NCI-H510A treated with DMSO at 0.1 percent for 48 hours (cell line): Measurements from ENCODE around the gene ATP6V1B1.

Experiments used
- DNase-seq: peaks from one replicate; lab custom pipeline; 2025; lab: John Stamatoyannopoulos, UW

Gene ATP6V1B1

GRCh38 chr2:70901227-70902066 lies 34.3 kb upstream of the ATP6V1B1 start:
- peak; percentile 50 for DNase-seq

GRCh38 chr2:70902067-70902442 lies 33.6 kb upstream of the ATP6V1B1 start:
- DNase-seq: no peak

- no peak for DNase-seq
Measured at GRCh38 chr2:70902579-70902978, 33.1 kb upstream of the ATP6V1B1 start.

GRCh38 chr2:70903171-70903570 lies 32.5 kb upstream of the ATP6V1B1 start:
- no peak for DNase-seq

GRCh38 chr2:70903641-70904340 lies 31.9 kb upstream of the ATP6V1B1 start:
- no peak for DNase-seq

- DNase-seq: no peak
Measured at GRCh38 chr2:70904371-70905216, 31.1 kb upstream of the ATP6V1B1 start.

- no peak for DNase-seq
Measured at GRCh38 chr2:70905443-70906421, 30.0 kb upstream of the ATP6V1B1 start.

- DNase-seq: no peak
Measured at GRCh38 chr2:70906439-70907005, 29.2 kb upstream of the ATP6V1B1 start.

- no peak for DNase-seq
Measured at GRCh38 chr2:70907130-70908057, 28.3 kb upstream of the ATP6V1B1 start.

- no peak for DNase-seq
Measured at GRCh38 chr2:70916291-70916690, 19.4 kb upstream of the ATP6V1B1 start.

GRCh38 chr2:70918016-70918415 lies 17.7 kb upstream of the ATP6V1B1 start:
- no peak for DNase-seq

- peak; percentile 85 for DNase-seq
Measured at GRCh38 chr2:70919672-70920366, 15.9 kb upstream of the ATP6V1B1 start.

GRCh38 chr2:70920367-70920715 lies 15.4 kb upstream of the ATP6V1B1 start:
- DNase-seq: no peak

- no peak for DNase-seq
Measured at GRCh38 chr2:70921031-70921430, 14.7 kb upstream of the ATP6V1B1 start.

GRCh38 chr2:70921839-70922234 lies 13.9 kb upstream of the ATP6V1B1 start:
- peak; percentile 78 for DNase-seq

- DNase-seq: peak; percentile 72
Measured at GRCh38 chr2:70922235-70923234, 13.2 kb upstream of the ATP6V1B1 start.

GRCh38 chr2:70923378-70924015 lies 12.2 kb upstream of the ATP6V1B1 start:
- DNase-seq: peak; percentile 36
